HEK293 (cell line): ENCODE data around the gene CUTC.

Experiments used
- CTCF ChIA-PET: fragments of 350-600 bp; formaldehyde crosslinking; extraction: SDS; loops from one replicate; lab custom pipeline; 2021; ENCODE audit warnings: antibody characterized with exemption; lab: Yijun Ruan, JAX
- POLR2A ChIA-PET: fragments of 300-600 bp; formaldehyde crosslinking; extraction: SDS; loops from one replicate; lab custom pipeline; 2020; ENCODE audit warnings: antibody characterized with exemption, inconsistent platforms; lab: Yijun Ruan, JAX
- H3K27ac ChIP-seq: fragments of 200-500 bp; sonication (Bioruptor generic); 2 replicates; pipeline ENCODE4 v1.5.1; 2014; ENCODE audit warnings: low read depth, low read length, control low read depth, inconsistent platforms; ENCODE audit errors: extremely low read depth
- H3K36me3 ChIP-seq, 2 experiments: fragments of 200-500 bp in 1 of 2; sonication (Bioruptor generic) in 1 of 2; 1 replicate in 1 of 2; 2 replicates in 1 of 2; pipeline ENCODE4 v1.5.1; 2014 to 2017; ENCODE audit warnings: inconsistent platforms in 2 of 2, low read length in 2 of 2; ENCODE audit not compliant: control insufficient read depth in 2 of 2, insufficient read depth in 1 of 2
- H3K4me1 ChIP-seq: fragments of 200-500 bp; sonication (Bioruptor generic); 2 replicates; pipeline ENCODE4 v1.5.1; 2014; ENCODE audit warnings: mild to moderate bottlenecking, low read length, inconsistent platforms; ENCODE audit not compliant: control insufficient read depth, insufficient read depth
- H3K4me3 ChIP-seq: 2 replicates; pipeline ENCODE4 v1.5.1; 2011; ENCODE audit warnings: low read depth, mild to moderate bottlenecking, control low read depth, low read length, moderate library complexity
- H3K9me3 ChIP-seq: fragments of 200-500 bp; sonication (Bioruptor generic); 2 replicates; pipeline ENCODE4 v1.5.1; 2014; ENCODE audit warnings: low read depth, low read length, inconsistent platforms; ENCODE audit not compliant: control insufficient read depth, insufficient read depth
- BCL11A ChIP-seq: fragments of 450-650 bp; formaldehyde crosslinking; IDR thresholded peaks from 2 replicates; pipeline ENCODE4 v1.5.1; 2016; ENCODE audit warnings: low read depth, missing biosample characterization, missing genetic modification characterization
- GLIS1 ChIP-seq: fragments of 450-650 bp; formaldehyde crosslinking; IDR thresholded peaks from 2 replicates; pipeline ENCODE4 v1.5.1; 2016; ENCODE audit warnings: missing biosample characterization, missing genetic modification characterization
- PRDM10 ChIP-seq: fragments of 450-650 bp; formaldehyde crosslinking; IDR thresholded peaks from 2 replicates; pipeline ENCODE4 v1.5.1; 2016; ENCODE audit warnings: missing biosample characterization, missing genetic modification characterization
- ZBTB21 ChIP-seq: fragments of 450-650 bp; formaldehyde crosslinking; IDR thresholded peaks from 2 replicates; pipeline ENCODE4 v1.5.1; 2017; ENCODE audit warnings: missing biosample characterization, missing genetic modification characterization
- ZBTB26 ChIP-seq: fragments of 450-650 bp; formaldehyde crosslinking; optimal IDR thresholded peaks from 2 replicates; pipeline ENCODE3; 2016; ENCODE audit warnings: missing biosample characterization, mild to moderate bottlenecking, missing genetic modification characterization
- ZFP69B ChIP-seq: fragments of 450-650 bp; formaldehyde crosslinking; IDR thresholded peaks from 2 replicates; pipeline ENCODE4 v1.5.1; 2016; ENCODE audit warnings: missing biosample characterization, missing genetic modification characterization
- ZNF10 ChIP-seq: fragments of 450-650 bp; formaldehyde crosslinking; IDR thresholded peaks from 2 replicates; pipeline ENCODE4 v1.5.1; 2017; ENCODE audit warnings: missing biosample characterization, missing genetic modification characterization
- ZNF140 ChIP-seq: fragments of 450-650 bp; formaldehyde crosslinking; IDR thresholded peaks from 2 replicates; pipeline ENCODE4 v1.5.1; 2016; ENCODE audit warnings: missing biosample characterization, missing genetic modification characterization
- ZNF146 ChIP-seq: fragments of 450-650 bp; formaldehyde crosslinking; IDR thresholded peaks from 2 replicates; pipeline ENCODE4 v1.5.1; 2016; ENCODE audit warnings: missing biosample characterization, missing genetic modification characterization
- ZNF16 ChIP-seq: fragments of 450-650 bp; formaldehyde crosslinking; IDR thresholded peaks from 2 replicates; pipeline ENCODE4 v1.5.1; 2016; ENCODE audit warnings: low read depth, missing biosample characterization, missing genetic modification characterization
- ZNF174 ChIP-seq: fragments of 450-650 bp; formaldehyde crosslinking; IDR thresholded peaks from 2 replicates; pipeline ENCODE4 v1.5.0; 2017; ENCODE audit warnings: missing biosample characterization, mild to moderate bottlenecking, missing genetic modification characterization
- ZNF175 ChIP-seq: fragments of 450-650 bp; formaldehyde crosslinking; IDR thresholded peaks from 2 replicates; pipeline ENCODE4 v1.5.1; 2016; ENCODE audit warnings: missing biosample characterization, missing genetic modification characterization
- ZNF292 ChIP-seq: fragments of 450-650 bp; formaldehyde crosslinking; IDR thresholded peaks from 2 replicates; pipeline ENCODE4 v1.5.1; 2016; ENCODE audit warnings: low read depth, missing biosample characterization, missing genetic modification characterization, borderline replicate concordance
- ZNF362 ChIP-seq: fragments of 450-650 bp; formaldehyde crosslinking; IDR thresholded peaks from 2 replicates; pipeline ENCODE4 v1.5.1; 2016; ENCODE audit warnings: missing biosample characterization, missing genetic modification characterization
- ZNF514 ChIP-seq: fragments of 450-650 bp; formaldehyde crosslinking; IDR thresholded peaks from 2 replicates; pipeline ENCODE4 v1.5.1; 2016; ENCODE audit warnings: missing biosample characterization, missing genetic modification characterization
- ZNF549 ChIP-seq: fragments of 450-650 bp; IDR thresholded peaks from 2 replicates; pipeline ENCODE4 v1.5.1; 2018; ENCODE audit warnings: missing biosample characterization, missing genetic modification characterization, mild to moderate bottlenecking, inconsistent platforms, moderate library complexity
- ZNF560 ChIP-seq: fragments of 450-650 bp; formaldehyde crosslinking; IDR thresholded peaks from 2 replicates; pipeline ENCODE4 v1.5.1; 2017; ENCODE audit warnings: missing biosample characterization, missing genetic modification characterization, borderline replicate concordance
- ZNF629 ChIP-seq: fragments of 450-650 bp; formaldehyde crosslinking; IDR thresholded peaks from 2 replicates; pipeline ENCODE4 v1.5.1; 2017; ENCODE audit warnings: missing biosample characterization, missing genetic modification characterization
- ZNF654 ChIP-seq: fragments of 450-650 bp; formaldehyde crosslinking; IDR thresholded peaks from 2 replicates; pipeline ENCODE4 v1.5.1; 2016; ENCODE audit warnings: low read depth, missing biosample characterization, missing genetic modification characterization
- ZNF776 ChIP-seq: fragments of 450-650 bp; formaldehyde crosslinking; IDR thresholded peaks from 2 replicates; pipeline ENCODE4 v1.5.0; 2017; ENCODE audit warnings: missing biosample characterization, missing genetic modification characterization, borderline replicate concordance
- ZNF777 ChIP-seq: fragments of 450-650 bp; formaldehyde crosslinking; IDR thresholded peaks from 2 replicates; pipeline ENCODE4 v1.5.1; 2017; ENCODE audit warnings: missing biosample characterization, missing genetic modification characterization, borderline replicate concordance
- ZSCAN30 ChIP-seq: fragments of 450-650 bp; IDR thresholded peaks from 2 replicates; pipeline ENCODE4 v1.5.1; 2018; ENCODE audit warnings: missing biosample characterization, mild to moderate bottlenecking, missing genetic modification characterization, moderate library complexity

CUTC gene

GRCh38 chr10:99711129-99711719 lies 20.8 kb upstream of the CUTC start:
- H3K27ac ChIP-seq, result no peak overlapping the region
- H3K4me3 ChIP-seq, result no peak overlapping the region
- CTCF ChIA-PET, result interaction anchor here (0.6 to 2.3 kb wide), 20 partner anchors 9 to 814 kb away, joined by 3 to 13 read pairs (median 4); partner anchors contain the start of genes COX15 and CUTC
- H3K4me1 ChIP-seq, result no peaks in the 10 kb centered on the region
- peaks cover 35 to 81% of the 10 kb centered on the region in 2 experiments for H3K36me3 ChIP-seq
- no peaks in the 10 kb centered on the region for H3K9me3 ChIP-seq
- TF ChIP-seq GLIS1 (tag by site-specific recombination), result no peak
- TF ChIP-seq ZNF292, result no peak
- TF ChIP-seq ZBTB21 (tag by site-specific recombination), result no peak
- TF ChIP-seq ZFP69B (tag by site-specific recombination), result no peak
- peak; percentile 86 for TF ChIP-seq ZNF654 (tag by site-specific recombination)
- TF ChIP-seq ZNF146 (tag by site-specific recombination), result no peak
- TF ChIP-seq PRDM10 (tag by site-specific recombination), result 0 out of 2 replicates have a peak, but pooled peaks have one; percentile 17
- POLR2A ChIA-PET, result no interaction called here

GRCh38 chr10:99714446-99714845 lies 17.6 kb upstream of the CUTC start:
- Histone ChIP-seq H3K9me3 (no peaks in the 10 kb centered on the region), H3K4me1 (no peaks in the 10 kb centered on the region), H3K4me3 (no peak overlapping the region), H3K36me3 (peaks cover 60 to 92% of the 10 kb centered on the region in 2 experiments), H3K27ac (no peak overlapping the region)
- ChIA-PET CTCF (interaction anchor here (0.7 kb wide), 2 partner anchors 231 to 306 kb away, joined by 3 read pairs; no protein-coding TSS in a partner anchor), POLR2A (no interaction called here)
- TF ChIP-seq ZNF777 (tag by site-specific recombination), result no peak

GRCh38 chr10:99720387-99720786 lies 11.6 kb upstream of the CUTC start:
- Histone ChIP-seq H3K36me3 (peaks cover 84 to 93% of the 10 kb centered on the region in 2 experiments), H3K9me3 (no peaks in the 10 kb centered on the region), H3K4me1 (no peaks in the 10 kb centered on the region), H3K27ac (no peak overlapping the region)
- POLR2A ChIA-PET, result no interaction called here
- TF ChIP-seq ZNF629 (tag by site-specific recombination), result no peak
- TF ChIP-seq, all 188 proteins: peak for 0
- CTCF ChIA-PET, result interaction anchor here (0.8 kb wide), 1 partner anchor 10 kb away, joined by 3 read pairs; no protein-coding TSS in a partner anchor
- H3K4me3 ChIP-seq, result no peak overlapping the region

- ChIA-PET POLR2A (interaction anchor here (1.0 kb wide), 1 partner anchor 304 kb away, joined by 3 read pairs; no protein-coding TSS in a partner anchor), CTCF (no interaction called here)
- Histone ChIP-seq H3K27ac (no peak overlapping the region), H3K36me3 (peaks cover 31 to 51% of the 10 kb centered on the region in 2 experiments), H3K4me1 (no peaks in the 10 kb centered on the region), H3K4me3 (no peak overlapping the region), H3K9me3 (no peaks in the 10 kb centered on the region)
- TF ChIP-seq ZNF174 (tag by site-specific recombination) (no peak), ZNF777 (tag by site-specific recombination) (no peak), ZNF776 (tag by site-specific recombination) (no peak), ZBTB26 (no peak), ZNF16 (tag by site-specific recombination) (no peak), ZNF175 (tag by site-specific recombination) (no peak), ZNF549 (tag by site-specific recombination) (no peak), ZNF514 (tag by site-specific recombination) (no peak), ZNF10 (no peak), ZSCAN30 (tag by site-specific recombination) (no peak), BCL11A (no peak), ZNF362 (tag by site-specific recombination) (no peak), ZNF560 (tag by site-specific recombination) (no peak), ZNF140 (no peak)
These were observed 2.0 kb upstream of the CUTC start for GRCh38 chr10:99730026-99730425.
